Mammary epithelial cell (primary cell): ENCODE data around the gene LTC4S.

Source experiments
- EZH2 ChIP-seq: IDR thresholded peaks from 2 replicates; pipeline ENCODE4 v1.6.1; 2012; ENCODE audit warnings: low read length, inconsistent platforms, borderline replicate concordance
- TF ChIP-seq, protein P1 (sequence below), 2 donors: IDR thresholded peaks in 1 of 2; conservative IDR thresholded peaks in 1 of 2; 2 replicates each; pipeline ENCODE4 v1.5.1; 2011 to 2012; ENCODE audit warnings: inconsistent platforms in 2 of 2, low read length in 2 of 2, mild to moderate bottlenecking in 2 of 2, control low read depth in 1 of 2, low read depth in 1 of 2; ENCODE audit not compliant: insufficient read depth in 1 of 2; ENCODE audit errors: extremely low read depth in 1 of 2

- TF ChIP-seq, protein P1, sequence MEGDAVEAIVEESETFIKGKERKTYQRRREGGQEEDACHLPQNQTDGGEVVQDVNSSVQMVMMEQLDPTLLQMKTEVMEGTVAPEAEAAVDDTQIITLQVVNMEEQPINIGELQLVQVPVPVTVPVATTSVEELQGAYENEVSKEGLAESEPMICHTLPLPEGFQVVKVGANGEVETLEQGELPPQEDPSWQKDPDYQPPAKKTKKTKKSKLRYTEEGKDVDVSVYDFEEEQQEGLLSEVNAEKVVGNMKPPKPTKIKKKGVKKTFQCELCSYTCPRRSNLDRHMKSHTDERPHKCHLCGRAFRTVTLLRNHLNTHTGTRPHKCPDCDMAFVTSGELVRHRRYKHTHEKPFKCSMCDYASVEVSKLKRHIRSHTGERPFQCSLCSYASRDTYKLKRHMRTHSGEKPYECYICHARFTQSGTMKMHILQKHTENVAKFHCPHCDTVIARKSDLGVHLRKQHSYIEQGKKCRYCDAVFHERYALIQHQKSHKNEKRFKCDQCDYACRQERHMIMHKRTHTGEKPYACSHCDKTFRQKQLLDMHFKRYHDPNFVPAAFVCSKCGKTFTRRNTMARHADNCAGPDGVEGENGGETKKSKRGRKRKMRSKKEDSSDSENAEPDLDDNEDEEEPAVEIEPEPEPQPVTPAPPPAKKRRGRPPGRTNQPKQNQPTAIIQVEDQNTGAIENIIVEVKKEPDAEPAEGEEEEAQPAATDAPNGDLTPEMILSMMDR (conservative IDR thresholded peaks at IDR 0.05 in 1 of 2, IDR thresholded peaks at IDR 0.05 in 1 of 2; ENCODE audit: extremely low read depth in 1 of 2, insufficient read depth in 1 of 2, low read depth in 1 of 2, low read length in 2 of 2), result no peak
- no peak for TF ChIP-seq EZH2
Measured at GRCh38 chr5:179747811-179748210, 46.0 kb upstream of the LTC4S start.
